Inflammatory macrophage treated with lipopolysaccharide for 1 hour (primary cell): Measurements from ENCODE around the gene CTSC.
"Not testable (repeated sequence)": the region's sequence is repeated elsewhere in the genome, so short reads cannot be mapped to it uniquely, and the experiment has no call there.

ENCODE experiments used
- DNase-seq, 2 donors: peaks; one replicate each; pipeline ENCODE4 v3.0.0-alpha.2; 2020 to 2022

Gene CTSC

GRCh38 chr11:88352139-88352538 lies 14.6 kb upstream of the CTSC start:
- no peak for DNase-seq

- DNase-seq = no peak
These were observed 11.3 kb upstream of the CTSC start for GRCh38 chr11:88348870-88349269.

- DNase-seq = no peak
These were observed 8.4 kb upstream of the CTSC start for GRCh38 chr11:88345949-88346348.

GRCh38 chr11:88345408-88345807 lies 7.9 kb upstream of the CTSC start:
- DNase-seq = no peak

- no peak for DNase-seq
These were observed 7.3 kb upstream of the CTSC start for GRCh38 chr11:88344869-88345268.

GRCh38 chr11:88341522-88342251 lies 4.2 kb upstream of the CTSC start:
- DNase-seq = no peak

GRCh38 chr11:88340366-88340935 lies 2.9 kb upstream of the CTSC start:
- DNase-seq = no peak

- DNase-seq = peak; percentile 85 to 93
These were observed 592 bp upstream of the CTSC start for GRCh38 chr11:88337987-88338668.

- no peak for DNase-seq
These were observed 2.3 kb downstream of the CTSC start for GRCh38 chr11:88335284-88335683.

GRCh38 chr11:88333862-88334261 lies 3.7 kb downstream of the CTSC start:
- no peak for DNase-seq

GRCh38 chr11:88332851-88333250 lies 4.7 kb downstream of the CTSC start:
- peak in 1 of 2 donors; percentile 48 for DNase-seq

- no peak for DNase-seq
These were observed 6.6 kb downstream of the CTSC start for GRCh38 chr11:88330826-88331428.

GRCh38 chr11:88329563-88330250 lies 7.8 kb downstream of the CTSC start:
- no peak for DNase-seq

GRCh38 chr11:88327462-88328143 lies 9.9 kb downstream of the CTSC start:
- DNase-seq = no peak

GRCh38 chr11:88327061-88327460 lies 10.5 kb downstream of the CTSC start:
- DNase-seq = no peak

GRCh38 chr11:88326099-88326498 lies 11.4 kb downstream of the CTSC start:
- DNase-seq = no peak

- DNase-seq = no peak
These were observed 12.8 kb downstream of the CTSC start for GRCh38 chr11:88324562-88325345.

GRCh38 chr11:88322881-88323280 lies 14.7 kb downstream of the CTSC start:
- DNase-seq = not testable (repeated sequence)

GRCh38 chr11:88321412-88321811 lies 16.1 kb downstream of the CTSC start:
- DNase-seq = not testable (repeated sequence)

- DNase-seq = no peak
These were observed 17.4 kb downstream of the CTSC start for GRCh38 chr11:88320149-88320559.

- no peak for DNase-seq
These were observed 19.5 kb downstream of the CTSC start for GRCh38 chr11:88318017-88318416.

GRCh38 chr11:88317536-88317935 lies 20.0 kb downstream of the CTSC start:
- no peak for DNase-seq
